Astrocyte (in vitro differentiated cells and primary cell): ENCODE data around the gene GPN3. TPM values are rescaled to one million over a fixed set of nuclear protein-coding genes. Genes with fewer than 3 reads are reported as not detected.
"Not testable (repeated sequence)": the region's sequence is repeated elsewhere in the genome, so short reads cannot be mapped to it uniquely, and the experiment has no call there.

Source experiments
- DNase-seq: peaks from one replicate; pipeline ENCODE4 v3.0.0-alpha.2; 2010; ENCODE audit warnings: low read depth
- FAIRE-seq: peaks from 2 replicates; lab custom pipeline; 2011; peaks lifted over from hg19 to GRCh38; lab: Jason Lieb, UNC
- H2AFZ ChIP-seq: 2 replicates; pipeline ENCODE4 v1.6.0; 2012; ENCODE audit warnings: low read depth, low read length, inconsistent platforms
- H3K27ac ChIP-seq: 2 replicates; pipeline ENCODE4 v1.5.1; 2011; ENCODE audit warnings: low read depth, low read length, inconsistent platforms
- H3K27me3 ChIP-seq: 2 replicates; pipeline ENCODE4 v1.6.0; 2011; ENCODE audit warnings: low read length, inconsistent platforms; ENCODE audit not compliant: insufficient read depth
- H3K36me3 ChIP-seq: 2 replicates; pipeline ENCODE4 v1.5.1; 2011; ENCODE audit warnings: low read length, inconsistent platforms; ENCODE audit not compliant: insufficient read depth
- H3K4me1 ChIP-seq: 2 replicates; pipeline ENCODE4 v1.5.1; 2011; ENCODE audit warnings: low read length, inconsistent platforms; ENCODE audit not compliant: insufficient read depth
- H3K4me2 ChIP-seq: 2 replicates; pipeline ENCODE4 v1.6.0; 2012; ENCODE audit warnings: low read length, inconsistent platforms
- H3K4me3 ChIP-seq: 2 replicates; pipeline ENCODE4 v1.5.1; 2011; ENCODE audit warnings: low read depth, mild to moderate bottlenecking, low read length, inconsistent platforms; ENCODE audit not compliant: insufficient read depth
- H3K79me2 ChIP-seq: 2 replicates; pipeline ENCODE4 v1.6.0; 2012; ENCODE audit warnings: mild to moderate bottlenecking, low read length, inconsistent platforms; ENCODE audit not compliant: insufficient read depth
- H3K9ac ChIP-seq: 2 replicates; pipeline ENCODE4 v1.6.0; 2012; ENCODE audit warnings: mild to moderate bottlenecking, low read length, inconsistent platforms
- H3K9me3 ChIP-seq: 2 replicates; pipeline ENCODE4 v1.5.1; 2012; ENCODE audit warnings: low read depth, mild to moderate bottlenecking, low read length, inconsistent platforms; ENCODE audit not compliant: insufficient read depth
- H4K20me1 ChIP-seq: 2 replicates; pipeline ENCODE4 v1.6.0; 2012; ENCODE audit warnings: low read length, inconsistent platforms; ENCODE audit not compliant: insufficient read depth
- H3K27ac Mint-ChIP-seq: one replicate; pipeline ENCODE4 v1.8.0; 2021; ENCODE audit warnings: mild to moderate bottlenecking, mixed read lengths; ENCODE audit not compliant: unreplicated experiment
- H3K27me3 Mint-ChIP-seq: one replicate; pipeline ENCODE4 v1.8.0; 2021; ENCODE audit warnings: low read depth, mixed read lengths; ENCODE audit not compliant: unreplicated experiment
- H3K36me3 Mint-ChIP-seq: one replicate; pipeline ENCODE4 v1.8.0; 2021; ENCODE audit warnings: low read depth, mixed read lengths; ENCODE audit not compliant: unreplicated experiment
- H3K4me1 Mint-ChIP-seq: one replicate; pipeline ENCODE4 v1.8.0; 2021; ENCODE audit warnings: low read depth, mixed read lengths; ENCODE audit not compliant: unreplicated experiment
- H3K4me3 Mint-ChIP-seq: one replicate; pipeline ENCODE4 v1.8.0; 2021; ENCODE audit warnings: mild to moderate bottlenecking, moderate library complexity, mixed read lengths; ENCODE audit not compliant: unreplicated experiment
- H3K9me3 Mint-ChIP-seq: one replicate; pipeline ENCODE4 v1.8.0; 2021; ENCODE audit warnings: mild to moderate bottlenecking, mixed read lengths; ENCODE audit not compliant: unreplicated experiment
- CTCF ChIP-seq: IDR thresholded peaks from 2 replicates; pipeline ENCODE4 v1.5.1; 2011; ENCODE audit warnings: low read depth, mild to moderate bottlenecking, inconsistent platforms, low read length, moderate library complexity; ENCODE audit not compliant: insufficient read depth
- EZH2 ChIP-seq: IDR thresholded peaks from 2 replicates; pipeline ENCODE4 v1.6.1; 2012; ENCODE audit warnings: mild to moderate bottlenecking, low read length, inconsistent platforms; ENCODE audit not compliant: insufficient read depth
- total RNA-seq: library from RNA; stranded (reverse); gene quantifications from 2 replicates; pipeline ENCODE4 v1.2.1, GENCODE V29; 2021

GPN3 gene
- total RNA-seq, 1 donor from 2014 or later, result 19.5 TPM

- Mint-ChIP-seq H3K4me3 (no peak overlapping the region), H3K36me3 (no peaks in the 10 kb centered on the region)
- peaks cover 50% of the 10 kb centered on the region for H3K79me2 ChIP-seq
These were observed 3.0 kb downstream of the GPN3 start for GRCh38 chr12:110465024-110465423.

GRCh38 chr12:110461189-110461588 is 6.9 kb downstream of the GPN3 start:
- H3K27me3 Mint-ChIP-seq, H3K4me1 Mint-ChIP-seq, FAIRE-seq, H3K4me2 ChIP-seq, H2AFZ ChIP-seq, H4K20me1 ChIP-seq, DNase-seq, H3K4me1 ChIP-seq, H3K9me3 Mint-ChIP-seq, H3K27ac Mint-ChIP-seq, H3K36me3 Mint-ChIP-seq, H3K36me3 ChIP-seq, H3K4me3 Mint-ChIP-seq, H3K27me3 ChIP-seq, H3K4me3 ChIP-seq, H3K9me3 ChIP-seq, H3K27ac ChIP-seq, H3K9ac ChIP-seq: not testable (repeated sequence)
- peaks cover 24% of the 10 kb centered on the region for H3K79me2 ChIP-seq

More at GRCh38 chr12:110465024-110465423, 3.0 kb downstream of the GPN3 start:
- H3K9me3 Mint-ChIP-seq, result no peaks in the 10 kb centered on the region
- Histone ChIP-seq H3K4me1 (peaks cover 11% of the 10 kb centered on the region), H3K9me3 (no peaks in the 10 kb centered on the region), H4K20me1 (peaks cover 6% of the 10 kb centered on the region), H2AFZ (no peak overlapping the region), H3K27me3 (no peaks in the 10 kb centered on the region), H3K36me3 (peaks cover 9% of the 10 kb centered on the region), H3K4me2 (no peak overlapping the region), H3K27ac (no peak overlapping the region), H3K9ac (no peak overlapping the region), H3K4me3 (no peak overlapping the region)
- no peak for TF ChIP-seq EZH2
- TF ChIP-seq CTCF, result no peak
- no peak overlapping the region for H3K27ac Mint-ChIP-seq
- no peak for FAIRE-seq
- H3K27me3 Mint-ChIP-seq, result no peaks in the 10 kb centered on the region
- peaks cover 2% of the 10 kb centered on the region for H3K4me1 Mint-ChIP-seq
- DNase-seq, result no peak

- FAIRE-seq (no peak), DNase-seq (no peak)
- no peak overlapping the region for H3K4me3 Mint-ChIP-seq
- Histone ChIP-seq H3K36me3 (peaks cover 8% of the 10 kb centered on the region), H3K9me3 (no peaks in the 10 kb centered on the region), H3K27me3 (no peaks in the 10 kb centered on the region), H2AFZ (no peak overlapping the region), H3K4me1 (no peaks in the 10 kb centered on the region), H3K4me2 (no peak overlapping the region), H4K20me1 (no peaks in the 10 kb centered on the region), H3K4me3 (no peak overlapping the region), H3K27ac (no peak overlapping the region), H3K9ac (no peak overlapping the region), H3K79me2 (peaks cover 13% of the 10 kb centered on the region)
- TF ChIP-seq EZH2, result no peak
- no peak for TF ChIP-seq CTCF
- H3K4me1 Mint-ChIP-seq, result no peaks in the 10 kb centered on the region
- H3K9me3 Mint-ChIP-seq, result no peaks in the 10 kb centered on the region
- H3K36me3 Mint-ChIP-seq, result peaks cover 2% of the 10 kb centered on the region
- H3K27me3 Mint-ChIP-seq, result no peaks in the 10 kb centered on the region
- no peak overlapping the region for H3K27ac Mint-ChIP-seq
These were observed 9.3 kb downstream of the GPN3 start for GRCh38 chr12:110458756-110459155.
